Measurements from ENCODE around the gene DUSP10.

DUSP10 gene

GRCh38 chr1:221765527-221765926 is 23.6 kb upstream of the DUSP10 start:
- no peak for DNase-seq
- Histone ChIP-seq H3K4me1 (no peaks in the 10 kb centered on the region), H3K9me3 (no peaks in the 10 kb centered on the region), H3K4me3 (no peak overlapping the region), H3K27me3 (no peaks in the 10 kb centered on the region), H3K27ac (no peak overlapping the region), H3K36me3 (no peaks in the 10 kb centered on the region)
- no peak for TF ChIP-seq CTCF (IDR thresholded peaks at IDR 0.05)
- intact Hi-C loops (cut with DNase I; ENCODE audit: low total_unique reads): no loop called here

- Histone ChIP-seq H3K27ac (no peak overlapping the region), H3K36me3 (no peaks in the 10 kb centered on the region), H3K4me1 (no peaks in the 10 kb centered on the region), H3K27me3 (no peaks in the 10 kb centered on the region), H3K4me3 (no peak overlapping the region), H3K9me3 (no peaks in the 10 kb centered on the region)
- no peak for DNase-seq
- intact Hi-C loops (cut with DNase I; ENCODE audit: low total_unique reads): no loop called here
- no peak for TF ChIP-seq CTCF (IDR thresholded peaks at IDR 0.05)
Observed at GRCh38 chr1:221762121-221762520, 20.2 kb upstream of the DUSP10 start.

- no peaks in the 10 kb centered on the region for H3K9me3 ChIP-seq
- no peak for TF ChIP-seq CTCF (IDR thresholded peaks at IDR 0.05)
- intact Hi-C loops (cut with DNase I; ENCODE audit: low total_unique reads): no loop called here
Observed at GRCh38 chr1:221761354-221762002, 19.6 kb upstream of the DUSP10 start.

GRCh38 chr1:221760911-221761310 is 19.0 kb upstream of the DUSP10 start:
- Histone ChIP-seq H3K4me3 (no peak overlapping the region), H3K4me1 (no peaks in the 10 kb centered on the region), H3K36me3 (no peaks in the 10 kb centered on the region), H3K9me3 (no peaks in the 10 kb centered on the region), H3K27me3 (no peaks in the 10 kb centered on the region), H3K27ac (no peak overlapping the region)
- intact Hi-C loops (cut with DNase I; ENCODE audit: low total_unique reads): no loop called here
- no peak for TF ChIP-seq CTCF (IDR thresholded peaks at IDR 0.05)
- DNase-seq: no peak

More at GRCh38 chr1:221761354-221762002, 19.6 kb upstream of the DUSP10 start:
- DNase-seq: no peak
- H3K4me3 ChIP-seq: no peak overlapping the region
- no peaks in the 10 kb centered on the region for H3K27me3 ChIP-seq
- H3K4me1 ChIP-seq: no peaks in the 10 kb centered on the region
- no peaks in the 10 kb centered on the region for H3K36me3 ChIP-seq
- no peak overlapping the region for H3K27ac ChIP-seq

GRCh38 chr1:221759436-221759835 is 17.5 kb upstream of the DUSP10 start:
- DNase-seq: no peak
- H3K9me3 ChIP-seq: no peaks in the 10 kb centered on the region
- H3K27me3 ChIP-seq: no peaks in the 10 kb centered on the region
- no peak overlapping the region for H3K27ac ChIP-seq
- no peak for TF ChIP-seq CTCF (IDR thresholded peaks at IDR 0.05)
- no peaks in the 10 kb centered on the region for H3K4me1 ChIP-seq
- intact Hi-C loops (cut with DNase I; ENCODE audit: low total_unique reads): no loop called here
- H3K36me3 ChIP-seq: no peaks in the 10 kb centered on the region
- no peak overlapping the region for H3K4me3 ChIP-seq

- Histone ChIP-seq H3K4me3 (no peak overlapping the region), H3K4me1 (no peaks in the 10 kb centered on the region), H3K27ac (no peak overlapping the region), H3K27me3 (no peaks in the 10 kb centered on the region), H3K36me3 (no peaks in the 10 kb centered on the region), H3K9me3 (no peaks in the 10 kb centered on the region)
- intact Hi-C loops (cut with DNase I; ENCODE audit: low total_unique reads): no loop called here
- DNase-seq: no peak
- TF ChIP-seq CTCF (IDR thresholded peaks at IDR 0.05): no peak
Observed at GRCh38 chr1:221758455-221758854, 16.6 kb upstream of the DUSP10 start.
